T1000 (cell line): Measurements from ENCODE around the gene SAP30.

ENCODE experiments used
- DNase-seq: peaks from one replicate; lab custom pipeline; 2025; ENCODE audit warnings: mixed read lengths; lab: John Stamatoyannopoulos, UW

Gene SAP30

DNA sequence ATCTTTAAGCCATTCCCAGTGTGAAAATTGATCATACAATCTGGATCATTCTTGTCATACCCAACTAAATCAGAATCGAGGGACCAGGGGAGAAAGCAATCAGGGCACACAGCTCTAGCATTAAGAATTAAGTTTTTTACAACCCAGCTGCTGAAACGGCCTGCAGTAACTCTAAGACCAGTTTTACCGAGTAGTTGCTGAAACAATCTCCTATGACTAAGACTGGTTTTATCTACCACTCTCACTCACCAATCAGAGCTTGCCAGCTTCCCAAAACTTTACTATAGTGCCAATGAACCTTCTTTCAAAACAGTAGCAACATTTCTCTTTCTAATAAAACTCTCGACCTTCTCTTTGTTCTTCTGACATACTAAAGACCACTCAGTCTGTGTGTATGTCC, 2.8 kb upstream of the SAP30 start:
- DNase-seq, result no peak

- no peak for DNase-seq
Measured at GRCh38 chr4:173370130-173370476, 651 bp upstream of the SAP30 start.

- DNase-seq, result peak; percentile 22
Measured at GRCh38 chr4:173371292-173372192, 788 bp downstream of the SAP30 start.

DNA sequence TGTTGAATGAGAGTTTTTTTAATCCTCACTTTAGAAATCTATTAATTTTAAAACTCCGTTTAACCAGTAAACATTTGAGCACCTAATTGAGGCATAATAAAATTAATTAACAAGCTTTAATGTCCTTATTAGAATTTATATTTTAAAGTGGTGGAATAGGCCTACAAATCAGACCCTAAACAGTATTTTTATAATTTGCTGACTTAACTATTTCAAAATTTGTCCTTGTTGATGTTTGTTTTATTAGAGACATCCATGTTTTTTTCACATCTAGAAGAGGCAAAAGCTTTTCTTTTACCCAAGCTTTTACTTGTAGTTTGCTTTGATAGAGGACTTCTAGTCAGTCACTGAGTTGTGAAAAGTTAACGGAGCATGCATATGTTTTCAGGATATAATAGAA, 3.8 kb downstream of the SAP30 start:
- no peak for DNase-seq

DNA sequence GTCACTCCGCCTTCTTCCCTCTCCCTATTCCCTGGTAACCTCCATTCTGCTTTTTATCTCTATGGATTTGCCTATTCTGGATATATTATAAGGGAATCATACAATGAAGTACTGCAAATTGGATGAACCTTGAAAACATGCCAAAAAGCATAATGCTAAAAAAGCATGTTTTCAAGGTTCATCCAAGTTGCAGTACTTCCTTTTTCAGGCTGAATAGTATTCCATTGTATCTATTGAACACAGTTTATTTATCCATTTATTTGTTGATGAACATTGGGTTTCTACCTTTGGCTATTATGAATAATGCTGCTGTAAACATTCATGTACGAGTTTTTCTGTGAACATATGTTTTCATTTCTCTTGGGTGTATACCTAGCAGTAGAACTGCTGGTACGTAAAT, 9.2 kb downstream of the SAP30 start:
- DNase-seq, result no peak

DNA sequence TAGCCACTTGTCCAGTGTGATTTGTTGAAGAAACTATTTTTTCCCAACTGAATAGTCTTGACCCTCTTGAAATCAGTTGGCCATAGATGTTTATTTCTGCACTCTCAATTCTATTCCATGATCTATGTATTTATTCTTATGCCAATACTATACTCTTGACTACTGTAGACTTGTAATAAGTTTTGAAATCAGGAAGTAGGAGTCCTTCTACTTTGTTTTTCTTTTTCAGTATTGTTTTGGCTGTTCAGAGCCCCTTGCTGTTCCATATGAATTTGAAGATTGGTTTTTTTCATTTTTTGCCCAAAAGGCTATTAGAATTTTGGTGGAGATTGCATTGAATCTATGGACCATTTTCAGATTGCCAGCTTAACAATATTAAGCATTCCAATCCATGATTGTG, 10.2 kb downstream of the SAP30 start:
- DNase-seq, result no peak

- DNase-seq, result no peak
Measured at GRCh38 chr4:173381610-173382009, 10.9 kb downstream of the SAP30 start.

- DNase-seq, result no peak
Measured at GRCh38 chr4:173382349-173382748, 11.6 kb downstream of the SAP30 start.

DNA sequence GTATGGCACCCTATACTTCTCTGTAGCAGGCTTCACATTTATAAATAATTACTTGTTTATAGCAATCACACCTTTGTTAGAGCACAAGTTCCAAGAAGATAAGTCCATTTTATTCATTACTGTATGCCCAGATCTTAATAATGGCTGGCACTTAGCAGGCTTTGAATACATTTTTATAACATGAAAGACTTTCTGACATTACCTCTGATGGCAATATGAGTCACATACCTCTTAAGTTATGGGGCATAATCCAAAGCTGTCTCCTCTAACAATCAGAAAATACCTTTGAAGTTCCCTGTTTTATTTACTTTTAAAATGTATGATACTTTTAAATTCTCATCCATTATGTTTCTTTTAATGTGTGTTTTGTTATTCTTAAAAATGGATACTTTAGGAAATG, 16.0 kb downstream of the SAP30 start:
- DNase-seq, result no peak

- DNase-seq, result no peak
Measured at GRCh38 chr4:173391701-173392100, 20.9 kb downstream of the SAP30 start.

DNA sequence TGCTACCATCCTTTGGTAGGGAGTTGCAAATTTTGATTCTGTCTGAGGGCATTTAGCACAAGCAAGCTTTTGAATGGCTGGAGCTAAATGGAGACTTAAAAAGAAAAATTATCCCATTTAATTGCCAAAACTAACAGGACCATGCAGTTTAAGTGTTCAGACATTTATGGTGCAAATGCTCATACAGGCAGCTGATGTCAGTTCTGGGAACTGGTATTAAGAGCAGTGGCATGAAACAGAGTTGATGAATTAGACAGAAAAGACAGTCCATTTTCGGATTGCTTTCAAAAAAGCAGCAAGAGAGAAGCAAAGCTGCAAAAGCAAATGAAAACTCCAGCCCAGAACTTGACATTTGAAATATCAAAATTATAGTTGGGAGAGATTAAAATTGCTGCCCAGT, 26.9 kb downstream of the SAP30 start:
- no peak for DNase-seq

DNA sequence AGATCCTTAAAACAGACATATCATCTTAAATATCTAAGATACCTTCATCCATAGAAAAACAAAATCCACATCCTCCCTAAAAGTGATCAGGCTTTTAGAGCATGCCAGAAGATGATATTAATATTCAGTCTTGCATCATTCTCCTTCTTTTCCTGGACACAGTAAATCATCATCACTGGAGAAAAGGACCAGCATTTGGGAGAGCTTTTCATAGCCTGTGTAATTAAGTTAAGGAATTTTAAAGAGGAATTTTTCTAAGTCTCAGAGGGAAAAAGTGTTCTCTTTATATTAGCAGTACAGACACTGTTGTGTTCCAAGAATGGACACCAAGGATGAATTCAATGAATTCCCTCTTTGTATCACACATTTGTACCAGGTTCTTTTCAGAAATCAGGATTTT, 27.5 kb downstream of the SAP30 start:
- DNase-seq, result no peak

- DNase-seq, result no peak
Measured at GRCh38 chr4:173398779-173399415, 28.1 kb downstream of the SAP30 start, which contains the start of gene SCRG1. TSS of gene SCRG1 (minus strand) at chr4:173399116. CDS start at chr4:173391414, 7,702 bp downstream.

GRCh38 chr4:173401063-173401462, 30.3 kb downstream of the SAP30 start:
- DNase-seq, result no peak

DNA sequence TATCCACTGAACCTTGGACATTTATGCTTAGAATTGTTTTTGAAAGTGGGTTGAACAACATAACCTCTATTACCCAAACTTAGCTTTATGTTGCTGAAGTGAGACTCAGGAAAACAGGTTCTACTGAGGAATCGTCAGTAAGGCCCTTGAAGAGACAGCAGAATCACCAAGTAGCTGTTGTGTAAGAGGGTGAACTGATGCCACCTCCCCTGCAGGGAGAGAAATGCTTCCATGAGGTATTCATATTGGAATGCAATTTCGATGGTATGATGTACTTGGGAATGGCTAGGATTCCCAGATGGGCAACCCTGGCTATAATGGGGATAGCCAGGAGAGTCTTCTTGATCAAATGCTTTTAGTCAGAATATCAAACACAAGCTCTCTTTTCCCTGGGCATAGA, 32.3 kb downstream of the SAP30 start:
- no peak for DNase-seq

DNA sequence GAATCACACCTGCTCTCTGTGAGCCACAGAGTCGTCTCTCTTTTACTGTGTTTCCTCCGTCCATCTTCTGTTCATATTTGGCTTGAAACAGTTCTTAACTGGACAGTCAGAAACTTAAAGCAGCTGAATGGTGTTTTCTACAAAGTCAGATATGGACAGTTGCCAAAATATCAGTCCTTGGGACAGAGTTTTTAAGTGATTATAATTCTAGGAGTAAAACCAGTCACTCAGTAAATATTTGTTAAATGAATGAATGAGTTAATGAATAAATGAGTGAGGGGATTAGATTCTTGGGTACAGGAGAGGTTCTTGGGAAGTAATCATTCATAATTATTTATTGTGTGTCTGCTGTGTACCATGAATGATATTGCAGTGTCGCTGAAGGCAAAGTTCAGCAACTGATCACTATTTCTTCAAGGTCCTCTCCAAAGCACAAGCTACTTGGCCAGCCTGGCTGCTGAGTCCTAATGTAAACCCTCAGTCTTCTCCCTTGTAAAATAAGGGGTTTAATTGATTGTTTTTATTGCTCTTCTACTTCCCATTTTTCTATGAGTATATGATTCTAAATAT, 33.6 kb downstream of the SAP30 start:
- DNase-seq, result no peak

GRCh38 chr4:173405840-173406606, 35.3 kb downstream of the SAP30 start:
- DNase-seq, result no peak

DNA sequence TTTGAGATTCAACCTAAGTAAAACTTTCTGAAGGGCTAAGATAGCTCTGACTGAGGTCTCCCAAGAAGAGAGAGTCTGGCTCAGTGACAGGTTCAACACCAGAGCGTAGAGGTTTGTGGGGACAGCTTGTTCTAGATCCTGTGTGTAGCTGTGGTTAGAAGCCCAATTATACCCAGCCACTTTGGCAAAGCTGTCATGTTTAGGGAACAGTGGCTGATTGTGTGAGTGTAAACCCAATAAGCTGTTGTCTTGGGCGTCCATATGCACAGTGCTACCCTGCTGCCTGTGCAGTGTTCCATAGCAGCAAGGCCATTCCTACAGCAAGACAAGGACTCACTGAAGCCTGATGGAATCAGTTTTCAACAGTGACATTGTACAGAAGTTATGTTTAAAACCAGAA, 39.3 kb downstream of the SAP30 start:
- no peak for DNase-seq

GRCh38 chr4:173411106-173411693, 40.4 kb downstream of the SAP30 start:
- no peak for DNase-seq

DNA sequence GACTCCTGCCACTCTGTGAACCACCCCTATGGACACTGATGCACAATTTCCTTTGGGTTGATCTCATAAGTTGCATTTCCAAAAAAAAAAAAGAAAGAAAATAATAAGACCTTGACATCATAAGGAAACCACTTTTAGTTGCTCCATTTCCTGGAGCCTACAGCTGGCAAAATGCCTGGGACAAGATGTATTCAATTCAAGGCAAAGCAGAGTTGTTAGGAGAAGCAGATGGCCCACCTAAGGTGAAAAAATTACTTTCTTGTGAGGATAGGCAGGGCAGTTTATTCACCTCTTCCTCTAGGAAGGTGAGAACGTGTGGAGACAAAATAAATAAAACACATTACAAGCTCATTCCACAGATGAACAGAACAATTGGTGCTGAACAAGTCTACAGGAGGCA, 42.3 kb downstream of the SAP30 start:
- no peak for DNase-seq

GRCh38 chr4:173414456-173414855, 43.7 kb downstream of the SAP30 start:
- DNase-seq, result no peak

DNA sequence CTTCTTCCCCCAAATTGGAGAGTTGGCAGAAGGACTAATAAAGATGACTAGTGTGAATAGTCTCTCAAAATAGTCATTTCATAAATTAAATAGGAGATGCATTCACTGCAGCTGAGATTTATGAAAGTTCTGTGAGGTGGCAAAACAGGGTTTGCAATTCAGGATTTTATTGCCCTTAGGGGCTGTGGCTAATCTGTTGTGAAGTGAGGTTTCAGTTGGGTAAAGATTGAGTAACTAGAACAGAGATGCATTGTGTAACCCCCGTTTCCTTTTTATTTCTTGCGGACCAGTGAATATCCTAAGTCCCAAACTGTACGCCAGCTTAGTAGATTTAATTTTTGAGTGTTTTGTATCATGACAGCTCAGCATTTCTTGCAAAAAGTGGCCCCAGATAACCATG, 44.3 kb downstream of the SAP30 start:
- no peak for DNase-seq
